GM18861 (cell line): ENCODE data around the gene LRRC56.
"Not testable (repeated sequence)": the region's sequence is repeated elsewhere in the genome, so short reads cannot be mapped to it uniquely, and the experiment has no call there.

ENCODE experiments used
- ATAC-seq: cut with Tn5 transposase; IDR thresholded peaks from one replicate; pipeline ENCODE4 v1.9.1; 2021; ENCODE audit not compliant: unreplicated experiment

LRRC56 gene

GRCh38 chr11:501001-501682 lies 36.2 kb upstream of the LRRC56 start:
- ATAC-seq, result no peak

- no peak for ATAC-seq
Observed at GRCh38 chr11:501683-502287, 35.5 kb upstream of the LRRC56 start.

GRCh38 chr11:502288-503178 lies 34.8 kb upstream of the LRRC56 start:
- no peak for ATAC-seq

- no peak for ATAC-seq
Observed at GRCh38 chr11:503179-503981, 33.9 kb upstream of the LRRC56 start.

GRCh38 chr11:504053-504993 lies 33.0 kb upstream of the LRRC56 start:
- ATAC-seq, result no peak

- no peak for ATAC-seq
Observed at GRCh38 chr11:504994-505344, 32.4 kb upstream of the LRRC56 start.

- peak; percentile 58 for ATAC-seq
Observed at GRCh38 chr11:506238-506994, 30.9 kb upstream of the LRRC56 start.

- peak; percentile 34 for ATAC-seq
Observed at GRCh38 chr11:506995-507726, 30.2 kb upstream of the LRRC56 start, which contains the start of gene RNH1. TSS of gene RNH1 (minus strand) at chr11:507242. CDS start at chr11:502162, 5,080 bp downstream.

GRCh38 chr11:507727-508515 lies 29.4 kb upstream of the LRRC56 start:
- no peak for ATAC-seq

- no peak for ATAC-seq
Observed at GRCh38 chr11:508956-509355, 28.4 kb upstream of the LRRC56 start.

- no peak for ATAC-seq
Observed at GRCh38 chr11:512761-513595, 24.3 kb upstream of the LRRC56 start.

GRCh38 chr11:514606-515005 lies 22.7 kb upstream of the LRRC56 start:
- no peak for ATAC-seq

- ATAC-seq, result no peak
Observed at GRCh38 chr11:515131-515530, 22.2 kb upstream of the LRRC56 start.

- ATAC-seq, result no peak
Observed at GRCh38 chr11:516400-516799, 20.9 kb upstream of the LRRC56 start.

- ATAC-seq, result not testable (repeated sequence)
Observed at GRCh38 chr11:516918-517685, 20.2 kb upstream of the LRRC56 start.
